Uterus (tissue), 4 donors: ENCODE measurements around the gene E2F8. TPM values are rescaled to one million over a fixed set of nuclear protein-coding genes. Genes with fewer than 3 reads are reported as not detected.
"Not testable (repeated sequence)": the region's sequence is repeated elsewhere in the genome, so short reads cannot be mapped to it uniquely, and the experiment has no call there.

ENCODE experiments used
- DNase-seq, 2 donors: peaks; one replicate each; pipeline ENCODE4 v3.0.0-alpha.2; 2019 to 2020
- H3K27ac ChIP-seq, 2 donors: fragments of 200-600 bp; sonication (generic); 1 replicate in 1 of 2; 2 replicates in 1 of 2; pipeline ENCODE4 v1.5.1; 2016 to 2018
- H3K27me3 ChIP-seq, 2 donors: fragments of 200-600 bp; sonication (generic); one replicate each; pipeline ENCODE4 v1.5.1; 2018 to 2019; ENCODE audit warnings: control low read depth in 1 of 2
- H3K36me3 ChIP-seq, 2 donors: fragments of 200-600 bp; sonication (generic); one replicate each; pipeline ENCODE4 v1.5.1; 2019; ENCODE audit warnings: control low read depth in 1 of 2
- H3K4me1 ChIP-seq, 2 donors: fragments of 200-600 bp; sonication (generic); one replicate each; pipeline ENCODE4 v1.5.1; 2018 to 2019; ENCODE audit warnings: control low read depth in 1 of 2
- H3K4me3 ChIP-seq, 2 donors: fragments of 200-600 bp; sonication (generic); 1 replicate in 1 of 2; 2 replicates in 1 of 2; pipeline ENCODE4 v1.5.1; 2018 to 2019; ENCODE audit warnings: mild to moderate bottlenecking in 1 of 2
- H3K9me3 ChIP-seq, 2 donors: fragments of 200-600 bp; sonication (generic); one replicate each; pipeline ENCODE4 v1.5.1; 2019; ENCODE audit warnings: control low read depth in 1 of 2
- POLR2A ChIP-seq, 2 donors: fragments of 450-650 bp; IDR thresholded peaks; one replicate each; pipeline ENCODE4 v1.6.1; 2016; ENCODE audit warnings: antibody characterized with exemption in 2 of 2, mild to moderate bottlenecking in 1 of 2, moderate library complexity in 1 of 2
- intact Hi-C: fragments of 100-400 bp; cut with DNase I; formaldehyde crosslinking; loops from one replicate; pipeline ENCODE4 v1.15.1; 2023; ENCODE audit warnings: low total_unique reads
- total RNA-seq, 4 donors: library from RNA; depleted of rRNA in 3 of 4; stranded (reverse); fragments of >200 nt in 3 of 4; gene quantifications; one replicate each; pipeline versions ENCODE4 v1.1.0 to v1.2.4, GENCODE V29; 2014 to 2023
- TF ChIP-seq, protein P1 (sequence below), 4 experiments: fragments of 200-600 bp in 2 of 4; fragments of 450-650 bp in 2 of 4; sonication (generic) in 2 of 4; IDR thresholded peaks; one replicate each; pipeline ENCODE4 v1.5.1; 2016 to 2019; ENCODE audit warnings: antibody characterized with exemption in 4 of 4, mild to moderate bottlenecking in 2 of 4, moderate library complexity in 1 of 4
- donor health status: DM: yes; HTN: yes; CAD: no.

E2F8 gene
- total RNA-seq, 4 donors from 2014 or later = 2.4 TPM; not detected in 3

- no peak for TF ChIP-seq POLR2A (IDR thresholded peaks at IDR 0.05)
- TF ChIP-seq, protein P1, sequence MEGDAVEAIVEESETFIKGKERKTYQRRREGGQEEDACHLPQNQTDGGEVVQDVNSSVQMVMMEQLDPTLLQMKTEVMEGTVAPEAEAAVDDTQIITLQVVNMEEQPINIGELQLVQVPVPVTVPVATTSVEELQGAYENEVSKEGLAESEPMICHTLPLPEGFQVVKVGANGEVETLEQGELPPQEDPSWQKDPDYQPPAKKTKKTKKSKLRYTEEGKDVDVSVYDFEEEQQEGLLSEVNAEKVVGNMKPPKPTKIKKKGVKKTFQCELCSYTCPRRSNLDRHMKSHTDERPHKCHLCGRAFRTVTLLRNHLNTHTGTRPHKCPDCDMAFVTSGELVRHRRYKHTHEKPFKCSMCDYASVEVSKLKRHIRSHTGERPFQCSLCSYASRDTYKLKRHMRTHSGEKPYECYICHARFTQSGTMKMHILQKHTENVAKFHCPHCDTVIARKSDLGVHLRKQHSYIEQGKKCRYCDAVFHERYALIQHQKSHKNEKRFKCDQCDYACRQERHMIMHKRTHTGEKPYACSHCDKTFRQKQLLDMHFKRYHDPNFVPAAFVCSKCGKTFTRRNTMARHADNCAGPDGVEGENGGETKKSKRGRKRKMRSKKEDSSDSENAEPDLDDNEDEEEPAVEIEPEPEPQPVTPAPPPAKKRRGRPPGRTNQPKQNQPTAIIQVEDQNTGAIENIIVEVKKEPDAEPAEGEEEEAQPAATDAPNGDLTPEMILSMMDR (IDR thresholded peaks at IDR 0.05) = no peak
- no peaks in the 10 kb centered on the region for H3K27me3 ChIP-seq
- no peak overlapping the region for H3K4me3 ChIP-seq
- H3K4me1 ChIP-seq = no peaks in the 10 kb centered on the region
- no peaks in the 10 kb centered on the region for H3K9me3 ChIP-seq
- H3K36me3 ChIP-seq = no peaks in the 10 kb centered on the region
- intact Hi-C loops = no loop called here
- no peak for DNase-seq
- no peak overlapping the region for H3K27ac ChIP-seq
These were observed 34.8 kb upstream of the E2F8 start for GRCh38 chr11:19275496-19275895.

DNA sequence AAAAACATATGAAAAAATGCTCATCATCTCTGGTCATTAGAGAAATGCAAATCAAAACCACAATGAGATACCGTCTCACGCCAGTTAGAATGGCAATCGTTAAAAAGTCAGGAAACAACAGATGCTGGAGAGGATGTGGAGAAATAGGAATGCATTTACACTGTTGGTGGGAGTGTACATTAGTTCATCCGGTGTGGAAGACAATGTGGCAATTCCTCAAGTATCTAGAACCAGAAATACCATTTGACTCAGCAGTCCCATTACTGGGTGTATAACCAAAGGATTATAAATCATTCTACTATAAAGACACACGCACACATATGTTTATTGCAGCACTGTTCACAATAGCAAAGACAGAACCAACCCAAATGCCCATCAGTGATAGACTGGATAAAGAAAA, 32.5 kb upstream of the E2F8 start:
- H3K27me3 ChIP-seq = not testable (repeated sequence)

GRCh38 chr11:19268909-19269308, 28.2 kb upstream of the E2F8 start:
- Histone ChIP-seq H3K27me3 (no peaks in the 10 kb centered on the region), H3K4me1 (no peaks in the 10 kb centered on the region), H3K27ac (no peak overlapping the region), H3K36me3 (no peaks in the 10 kb centered on the region), H3K4me3 (no peak overlapping the region), H3K9me3 (no peaks in the 10 kb centered on the region)
- intact Hi-C loops = no loop called here
- no peak for TF ChIP-seq POLR2A (IDR thresholded peaks at IDR 0.05)
- TF ChIP-seq, protein P1 (IDR thresholded peaks at IDR 0.05) = no peak
- no peak for DNase-seq

More for the DNA sequence above, 32.5 kb upstream of the E2F8 start:
- H3K4me3 ChIP-seq, H3K4me1 ChIP-seq, DNase-seq, H3K27ac ChIP-seq, H3K36me3 ChIP-seq, intact Hi-C loops, H3K9me3 ChIP-seq: not testable (repeated sequence)

- Histone ChIP-seq H3K4me3 (no peak overlapping the region), H3K4me1 (no peaks in the 10 kb centered on the region), H3K9me3 (no peaks in the 10 kb centered on the region), H3K27me3 (no peaks in the 10 kb centered on the region), H3K27ac (no peak overlapping the region), H3K36me3 (no peaks in the 10 kb centered on the region)
- TF ChIP-seq POLR2A (IDR thresholded peaks at IDR 0.05) = no peak
- TF ChIP-seq, protein P1 (IDR thresholded peaks at IDR 0.05) = no peak
- no peak for DNase-seq
- intact Hi-C loops = no loop called here
These were observed 26.8 kb upstream of the E2F8 start for GRCh38 chr11:19267567-19267966.

DNA sequence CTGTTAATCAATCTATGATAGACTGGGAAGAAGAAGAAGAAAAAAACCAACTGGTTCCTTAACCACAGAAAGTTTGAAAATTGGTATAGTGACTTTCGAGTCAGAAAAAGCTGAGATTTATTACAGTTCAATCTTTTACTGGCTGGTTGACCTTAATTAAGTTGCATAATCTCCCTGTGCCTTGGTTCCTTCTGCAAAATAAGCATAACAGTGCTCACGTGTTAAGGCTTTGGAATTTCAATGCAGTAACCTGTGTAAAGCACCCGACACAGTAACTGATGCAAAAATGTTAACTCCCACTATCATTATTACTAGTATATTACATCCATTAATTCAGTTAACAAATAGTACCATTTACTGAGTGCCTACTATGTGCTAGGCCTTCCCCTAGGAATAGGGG, 22.6 kb upstream of the E2F8 start:
- Histone ChIP-seq H3K27me3 (no peaks in the 10 kb centered on the region), H3K27ac (no peak overlapping the region), H3K4me1 (no peaks in the 10 kb centered on the region), H3K9me3 (no peaks in the 10 kb centered on the region), H3K36me3 (no peaks in the 10 kb centered on the region), H3K4me3 (no peak overlapping the region)
- intact Hi-C loops = no loop called here
- TF ChIP-seq, protein P1 (IDR thresholded peaks at IDR 0.05) = no peak
- TF ChIP-seq POLR2A (IDR thresholded peaks at IDR 0.05) = no peak
- DNase-seq = no peak
